GM19452 (cell line): Measurements from ENCODE around the gene CTNNBL1.
"Not testable (repeated sequence)": the region's sequence is repeated elsewhere in the genome, so short reads cannot be mapped to it uniquely, and the experiment has no call there.

Experiments used
- ATAC-seq: cut with Tn5 transposase; IDR thresholded peaks from one replicate; pipeline ENCODE4 v1.9.1; 2021; ENCODE audit not compliant: unreplicated experiment

Gene CTNNBL1, protein sequence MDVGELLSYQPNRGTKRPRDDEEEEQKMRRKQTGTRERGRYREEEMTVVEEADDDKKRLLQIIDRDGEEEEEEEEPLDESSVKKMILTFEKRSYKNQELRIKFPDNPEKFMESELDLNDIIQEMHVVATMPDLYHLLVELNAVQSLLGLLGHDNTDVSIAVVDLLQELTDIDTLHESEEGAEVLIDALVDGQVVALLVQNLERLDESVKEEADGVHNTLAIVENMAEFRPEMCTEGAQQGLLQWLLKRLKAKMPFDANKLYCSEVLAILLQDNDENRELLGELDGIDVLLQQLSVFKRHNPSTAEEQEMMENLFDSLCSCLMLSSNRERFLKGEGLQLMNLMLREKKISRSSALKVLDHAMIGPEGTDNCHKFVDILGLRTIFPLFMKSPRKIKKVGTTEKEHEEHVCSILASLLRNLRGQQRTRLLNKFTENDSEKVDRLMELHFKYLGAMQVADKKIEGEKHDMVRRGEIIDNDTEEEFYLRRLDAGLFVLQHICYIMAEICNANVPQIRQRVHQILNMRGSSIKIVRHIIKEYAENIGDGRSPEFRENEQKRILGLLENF

DNA sequence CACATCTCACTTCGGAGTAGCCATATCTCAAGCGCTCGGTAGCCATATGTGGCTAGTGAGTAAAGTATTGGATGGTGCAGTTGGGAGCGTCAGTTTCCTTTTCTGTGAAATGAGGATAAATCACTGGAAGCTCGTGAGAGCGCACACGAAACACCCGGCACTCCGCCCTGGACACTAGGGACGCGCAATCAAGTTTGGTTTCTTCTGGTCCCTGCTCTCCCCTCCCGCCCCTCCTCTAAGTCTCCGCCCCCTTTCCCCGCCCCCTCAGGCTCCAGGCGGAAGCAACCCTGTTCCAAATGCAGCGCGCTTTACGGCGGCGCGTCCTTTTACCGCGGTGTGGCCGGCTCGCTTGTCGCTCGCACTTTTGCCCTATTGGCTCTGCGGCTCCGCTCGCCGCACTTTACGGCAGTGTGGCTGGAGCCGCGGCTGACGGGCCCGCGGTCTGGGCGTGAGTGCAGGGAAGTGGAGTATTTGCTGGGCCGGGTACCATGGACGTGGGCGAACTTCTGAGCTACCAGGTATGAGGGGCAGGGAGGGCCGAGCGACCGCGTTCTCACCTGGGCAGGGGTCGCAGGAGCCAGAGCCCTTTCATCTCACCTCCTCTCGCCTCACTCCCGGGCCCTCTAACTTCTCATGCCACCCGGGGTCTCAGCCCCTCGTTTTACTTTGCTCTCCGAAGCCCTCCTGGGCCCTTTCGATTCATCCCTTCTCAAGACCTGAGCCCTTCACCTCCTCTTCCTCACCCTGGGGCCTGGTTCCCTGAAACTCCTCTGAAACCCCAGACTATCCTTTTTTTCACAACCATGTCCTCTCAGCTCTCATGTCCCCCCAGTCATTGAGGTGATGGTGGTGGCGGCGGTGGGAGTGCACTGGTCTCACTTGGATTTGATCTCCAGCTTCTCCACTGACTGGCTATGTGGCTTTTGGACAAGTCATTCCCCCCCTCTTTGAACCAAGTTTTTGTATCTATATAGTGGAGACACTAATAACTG is at the start of gene CTNNBL1:
Gene CTNNBL1, plus strand, starts transcription at position 396 of the 992 bp plus-strand sequence. Its CDS starts 93 bp downstream, at position 489.
- ATAC-seq, result peak; percentile 73

DNA sequence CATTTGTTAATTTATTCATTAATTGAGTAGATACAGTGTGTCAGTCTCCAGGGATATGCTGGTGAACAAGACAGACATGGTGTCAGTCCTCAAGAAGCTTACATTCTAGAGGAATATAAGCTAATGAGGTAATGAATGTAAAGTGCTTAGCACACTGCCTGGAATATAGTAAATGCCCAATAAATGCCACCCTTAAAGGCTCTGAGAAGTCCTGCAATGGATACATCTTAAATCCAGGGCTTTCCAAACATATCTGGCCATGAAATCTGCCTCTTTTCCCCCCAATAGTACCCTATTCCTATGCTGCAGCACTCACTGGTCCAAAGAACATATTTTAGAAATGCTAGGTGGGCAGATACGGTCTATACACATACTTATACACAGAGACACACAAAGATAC is 49.2 kb upstream of the CTNNBL1 start:
- ATAC-seq, result no peak

DNA sequence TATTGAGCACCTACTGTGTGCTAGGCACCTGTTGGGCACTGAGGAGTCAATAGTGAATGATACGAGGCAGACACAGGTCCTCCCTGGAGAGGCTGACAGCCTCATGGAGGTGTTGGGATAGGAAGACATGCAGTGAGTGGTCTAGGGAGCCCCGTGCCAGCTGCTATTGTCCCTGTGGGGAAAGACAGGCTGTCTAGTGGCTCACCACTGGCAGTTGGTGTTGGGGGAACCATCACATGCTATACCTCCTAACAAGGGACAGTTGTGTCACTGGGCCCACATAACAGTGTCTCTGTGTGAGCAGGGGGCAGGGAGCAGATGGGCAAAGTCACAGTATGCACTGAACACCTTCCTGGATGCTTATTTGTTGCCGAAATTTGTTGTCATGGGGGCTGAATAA is 45.9 kb upstream of the CTNNBL1 start:
- ATAC-seq, result no peak

DNA sequence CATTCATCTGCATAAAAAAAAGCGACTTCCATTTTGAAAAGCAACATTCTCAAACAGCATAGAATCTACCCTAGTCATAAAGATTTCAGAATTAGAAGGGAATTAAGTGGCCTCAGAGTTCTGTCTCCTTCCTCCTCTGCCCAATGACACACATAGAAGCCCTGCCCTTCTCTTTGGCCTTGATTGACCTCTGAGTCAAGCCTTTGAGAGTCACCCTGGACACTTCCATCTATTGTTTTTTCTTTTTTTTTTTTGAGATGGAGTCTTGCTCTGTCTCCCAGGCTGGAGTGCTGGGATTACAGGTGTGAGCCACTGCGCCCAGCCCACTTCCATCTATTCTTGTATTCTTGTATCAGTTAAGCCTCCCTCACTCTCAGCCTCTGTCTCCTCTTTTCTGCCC is 44.8 kb upstream of the CTNNBL1 start:
- ATAC-seq, result no peak

DNA sequence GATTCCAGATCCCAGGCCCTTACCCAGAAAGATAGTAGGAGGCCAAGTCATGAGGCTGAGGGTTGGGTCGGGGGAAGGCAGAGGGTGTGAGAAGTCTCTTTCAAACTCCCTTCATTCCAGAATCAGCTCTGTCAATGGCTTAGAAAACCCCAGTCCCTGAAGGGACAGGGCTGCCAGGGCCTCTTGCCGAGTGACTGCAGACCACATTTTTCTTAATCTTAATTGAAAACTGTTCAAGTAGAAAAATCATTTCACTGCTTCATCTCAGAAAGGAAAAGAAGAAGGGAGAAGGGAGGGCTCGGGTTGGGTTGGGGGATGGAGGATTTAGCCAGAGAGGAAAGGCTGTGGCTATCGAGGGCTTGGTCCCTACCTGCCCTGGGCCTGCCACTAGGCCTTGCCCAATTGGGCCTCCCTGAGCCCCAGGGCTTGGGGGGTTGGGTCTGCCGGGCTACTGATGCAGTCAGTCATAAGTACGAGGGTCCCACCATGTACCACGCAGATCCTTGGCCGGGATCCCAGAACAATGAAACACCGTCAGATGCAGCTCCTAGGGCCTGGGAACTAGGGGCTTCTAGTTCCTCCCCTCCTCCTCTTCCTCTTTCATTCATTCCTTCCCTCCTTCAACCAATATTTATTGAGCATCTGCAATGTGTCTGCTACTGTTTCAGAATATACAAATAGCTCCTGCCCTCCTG is 44.0 kb upstream of the CTNNBL1 start:
- ATAC-seq, result no peak

DNA sequence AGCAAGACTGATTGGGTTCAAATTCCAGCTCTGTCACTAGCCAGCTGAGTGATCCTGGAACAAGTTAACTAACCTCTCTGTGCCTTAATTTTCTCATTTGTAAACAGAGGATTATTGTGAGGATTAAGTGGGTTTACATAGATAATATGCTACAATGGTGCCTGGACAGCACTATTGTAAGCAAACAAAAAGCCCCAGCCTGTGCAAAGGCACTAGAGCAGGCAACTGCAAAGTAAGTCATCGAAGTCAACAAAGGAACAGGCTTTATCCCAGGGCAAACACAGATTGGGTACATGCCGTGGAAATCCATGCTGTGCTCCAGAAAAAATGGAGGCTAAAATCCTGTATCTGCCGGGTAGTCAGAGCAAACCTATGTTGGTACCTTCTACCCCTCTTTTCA is 43.2 kb upstream of the CTNNBL1 start:
- ATAC-seq, result no peak

DNA sequence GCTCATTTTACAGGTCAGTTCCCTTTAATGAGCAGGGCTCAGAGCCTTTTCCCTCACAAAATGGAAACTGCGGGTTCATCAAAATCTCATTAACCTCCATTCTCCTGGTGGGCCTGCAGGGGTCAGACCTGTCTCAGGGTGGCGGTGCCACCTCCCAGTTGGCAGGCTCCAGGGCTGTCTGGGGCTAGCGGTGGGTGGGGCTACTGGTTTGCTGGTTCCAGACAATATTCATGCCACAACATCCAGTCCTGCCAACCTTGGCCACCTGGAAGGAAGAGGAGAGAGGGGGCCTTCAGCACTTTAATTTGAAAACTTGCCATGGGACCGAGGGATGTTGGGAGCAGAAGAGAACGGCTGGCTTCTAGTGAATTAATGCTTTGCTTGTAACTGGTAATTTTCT is 41.9 kb upstream of the CTNNBL1 start:
- ATAC-seq, result no peak

DNA sequence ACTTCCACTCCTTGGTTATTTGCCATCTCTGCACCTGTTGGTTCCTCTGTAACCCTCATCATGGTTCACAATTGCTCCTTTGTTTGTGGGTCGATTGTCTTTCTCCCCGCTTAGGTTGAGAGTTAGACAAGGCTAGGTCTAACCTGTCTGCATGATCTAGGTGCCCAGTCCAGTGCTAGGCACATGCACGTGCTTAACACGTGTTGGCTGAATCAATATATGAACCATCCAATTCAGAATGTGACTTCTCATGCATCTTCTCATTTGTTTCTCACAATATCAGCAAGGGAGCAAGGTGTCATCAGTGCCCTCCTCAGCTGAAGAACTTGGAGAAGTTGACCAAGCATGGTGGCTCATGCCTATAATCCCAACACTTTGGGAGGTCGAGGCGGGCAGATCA is 36.9 kb upstream of the CTNNBL1 start:
- no peak for ATAC-seq

DNA sequence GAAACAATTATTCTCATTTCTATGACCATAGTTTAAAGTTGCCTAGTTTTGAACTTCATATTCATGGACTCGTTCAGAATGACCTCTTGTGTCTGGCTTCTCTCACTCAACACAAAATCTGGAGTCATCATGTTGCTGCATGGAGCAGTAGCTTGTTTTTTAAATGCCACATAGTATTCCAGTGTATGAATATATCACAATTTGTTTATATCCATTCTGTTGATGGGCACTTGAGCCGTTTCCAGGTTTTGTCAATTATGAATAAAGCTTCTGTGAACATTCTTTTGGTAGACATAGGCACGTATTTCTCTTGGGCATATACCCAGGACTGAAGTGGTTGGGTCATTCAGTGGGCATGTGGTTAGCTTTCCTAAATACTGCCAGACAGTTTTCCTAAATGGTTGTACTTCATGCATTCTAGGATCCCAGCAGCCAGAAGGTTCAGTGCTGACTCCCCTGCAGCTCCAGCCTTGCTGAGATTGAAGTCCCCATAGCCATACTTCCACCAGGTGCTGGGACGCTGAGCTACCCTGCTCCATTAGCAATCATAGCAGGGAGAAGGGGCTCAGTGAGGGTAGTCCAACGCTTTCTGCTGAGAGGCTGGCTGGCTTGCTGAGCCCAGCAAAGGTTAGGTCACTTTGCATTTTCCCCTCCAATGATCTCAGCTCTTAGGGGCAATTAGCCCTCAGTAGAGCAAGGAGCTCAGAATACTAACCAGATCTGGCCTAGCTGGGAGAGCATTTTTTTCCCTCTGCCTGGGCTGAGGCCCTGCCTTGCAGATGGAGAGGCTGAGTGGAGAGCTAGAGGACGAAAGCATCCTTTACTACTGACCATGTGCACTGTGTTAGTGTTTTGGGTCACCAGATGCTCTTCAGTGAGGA is 35.7 kb upstream of the CTNNBL1 start:
- no peak for ATAC-seq

DNA sequence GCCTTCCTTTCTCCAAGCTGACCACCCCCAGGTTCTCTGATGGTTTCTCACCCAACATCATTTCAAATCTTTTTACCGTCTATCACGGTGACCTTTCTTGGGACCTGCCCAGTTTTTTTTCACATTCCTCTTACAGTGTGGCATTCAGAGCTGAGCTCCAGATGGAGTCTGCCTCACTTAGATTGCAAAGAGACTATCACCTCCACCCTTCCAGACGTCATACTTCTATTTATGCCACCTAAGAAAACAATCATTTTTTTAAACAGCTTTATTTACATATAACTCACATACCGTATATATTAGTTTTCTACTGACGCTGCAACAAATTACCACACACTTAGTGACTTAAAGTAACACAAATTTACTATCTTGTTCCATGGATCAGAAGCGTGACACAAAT is 32.3 kb upstream of the CTNNBL1 start:
- no peak for ATAC-seq

DNA sequence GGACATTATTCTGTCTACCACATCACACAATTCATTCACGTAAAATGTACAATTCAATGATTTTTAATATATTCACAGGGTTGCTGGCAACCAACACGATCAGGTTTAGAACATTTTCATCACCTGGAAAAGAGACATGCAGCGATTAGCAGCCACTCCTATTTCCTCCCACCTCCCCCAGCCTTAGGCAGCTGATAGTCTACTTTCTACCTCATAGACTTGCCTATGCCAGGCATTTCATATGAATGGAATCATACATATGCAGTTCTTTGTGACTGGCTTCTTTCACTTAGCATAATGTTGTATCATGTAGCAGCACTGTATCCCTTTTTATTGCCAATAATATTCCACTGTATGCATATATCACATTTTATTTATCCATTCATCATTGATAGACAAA is 31.5 kb upstream of the CTNNBL1 start:
- ATAC-seq, result no peak

DNA sequence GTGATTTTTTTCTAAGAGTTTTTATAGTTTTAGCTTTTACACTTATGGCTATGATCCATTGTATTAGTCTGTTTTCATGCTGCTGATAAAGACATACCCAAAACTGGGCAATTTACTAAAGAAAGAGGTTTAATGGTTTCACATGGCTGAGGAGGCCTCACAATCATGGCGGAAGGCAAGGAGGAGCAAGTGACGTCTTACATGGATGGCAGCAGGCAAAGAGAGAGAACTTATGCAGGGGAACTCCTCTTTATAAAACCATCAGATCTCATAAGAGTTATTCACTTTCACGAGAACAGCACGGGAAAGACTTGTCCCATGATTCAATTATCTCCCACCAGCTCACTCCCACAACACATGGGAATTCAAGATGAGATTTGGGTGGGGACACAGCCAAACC is 29.2 kb upstream of the CTNNBL1 start:
- ATAC-seq, result not testable (repeated sequence)

DNA sequence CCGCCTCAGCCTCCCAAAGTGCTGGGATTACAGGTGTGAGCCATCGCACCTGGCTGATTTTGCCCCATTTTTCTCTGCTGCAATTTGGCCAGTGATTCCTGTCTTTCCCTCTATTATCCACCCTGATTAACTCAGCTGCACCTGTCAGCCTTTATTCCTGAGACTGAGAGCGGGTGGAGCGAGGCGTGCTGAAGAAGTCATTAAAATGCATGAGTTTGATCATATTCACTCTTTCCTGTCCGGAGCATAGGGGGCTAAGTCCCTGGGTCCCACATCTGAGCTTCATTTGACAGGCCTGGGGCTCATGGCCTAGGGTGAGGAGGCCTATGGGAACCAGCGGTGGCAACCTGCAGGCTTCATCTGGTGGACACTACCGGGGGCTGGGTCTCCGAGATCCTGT is 25.7 kb upstream of the CTNNBL1 start:
- ATAC-seq, result no peak

DNA sequence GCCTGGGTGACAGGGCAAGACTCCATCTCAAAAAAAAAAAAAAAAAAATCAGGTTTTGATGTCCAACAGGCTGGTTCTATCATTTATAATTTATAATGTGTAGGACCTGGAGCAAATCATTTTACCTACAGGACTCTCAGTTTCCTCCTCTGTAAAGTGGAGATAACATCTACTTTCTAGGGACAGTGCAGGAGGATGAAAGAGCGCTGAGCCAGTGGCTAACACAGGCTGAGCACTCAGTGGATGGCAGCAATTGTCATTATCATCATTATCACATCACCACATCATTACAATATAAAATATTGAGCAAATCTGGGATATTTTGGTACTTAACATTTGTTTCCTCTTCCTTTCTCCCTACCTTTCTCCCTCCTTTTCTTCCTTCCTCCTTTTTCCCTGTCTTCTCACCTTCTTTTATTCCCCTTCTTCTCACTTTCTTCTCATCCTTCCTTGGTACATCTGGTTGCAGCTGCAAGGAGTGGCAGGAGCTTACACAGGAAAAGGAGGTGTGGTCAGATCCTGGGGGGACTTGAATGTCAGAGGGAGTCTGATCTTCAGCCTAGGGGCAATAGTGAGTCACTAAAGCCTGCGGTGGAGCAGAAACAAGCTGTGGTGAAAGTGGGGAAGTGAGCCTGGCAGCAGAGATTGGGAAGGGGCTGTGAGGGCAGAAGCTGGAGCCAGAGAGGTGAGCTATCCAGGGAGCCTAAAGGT is 24.6 kb upstream of the CTNNBL1 start:
- ATAC-seq, result no peak

DNA sequence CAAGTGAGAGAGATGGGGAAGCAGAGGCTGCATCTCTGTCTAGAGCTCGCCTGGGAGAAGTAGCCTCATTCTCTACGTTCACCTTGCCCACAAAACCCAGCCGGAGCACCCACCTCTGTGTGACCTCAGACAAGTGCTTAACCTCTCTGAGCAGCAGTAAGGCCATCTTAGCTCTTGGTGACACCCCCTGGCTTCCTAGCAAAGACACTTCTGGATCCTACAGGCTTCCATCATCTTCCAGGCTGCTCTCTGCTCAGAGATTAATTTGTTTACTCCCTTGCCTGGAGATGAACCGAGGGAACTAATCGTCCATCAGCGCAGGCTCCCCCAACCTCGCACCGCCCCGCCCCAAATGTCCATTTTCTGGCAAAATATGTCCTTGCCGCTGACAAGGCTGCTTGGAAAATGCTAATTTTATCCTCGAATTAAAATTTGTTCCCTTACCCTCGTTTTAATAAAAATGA is 24.0 kb upstream of the CTNNBL1 start:
- no peak for ATAC-seq

DNA sequence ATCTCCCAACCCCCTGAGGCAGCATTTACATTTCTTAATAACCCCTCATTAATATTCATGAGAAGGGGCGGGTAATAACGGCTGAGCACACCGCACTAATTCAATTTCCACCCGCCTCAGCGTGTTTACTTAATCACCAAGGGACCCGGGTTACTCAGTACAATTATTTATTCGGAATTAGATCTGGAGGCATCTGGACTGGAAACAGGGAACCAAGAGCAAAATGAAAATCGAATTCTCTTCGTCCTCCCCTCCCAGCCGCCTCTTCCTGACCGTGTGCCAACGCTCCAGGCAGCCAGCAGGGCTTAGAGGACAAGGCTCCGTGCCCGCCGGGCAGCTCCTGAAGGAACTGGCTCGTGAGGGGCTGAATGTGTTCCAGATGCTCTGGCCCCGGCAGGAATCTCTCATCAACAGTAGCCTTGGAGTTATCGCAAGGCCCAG is 23.5 kb upstream of the CTNNBL1 start:
- no peak for ATAC-seq

DNA sequence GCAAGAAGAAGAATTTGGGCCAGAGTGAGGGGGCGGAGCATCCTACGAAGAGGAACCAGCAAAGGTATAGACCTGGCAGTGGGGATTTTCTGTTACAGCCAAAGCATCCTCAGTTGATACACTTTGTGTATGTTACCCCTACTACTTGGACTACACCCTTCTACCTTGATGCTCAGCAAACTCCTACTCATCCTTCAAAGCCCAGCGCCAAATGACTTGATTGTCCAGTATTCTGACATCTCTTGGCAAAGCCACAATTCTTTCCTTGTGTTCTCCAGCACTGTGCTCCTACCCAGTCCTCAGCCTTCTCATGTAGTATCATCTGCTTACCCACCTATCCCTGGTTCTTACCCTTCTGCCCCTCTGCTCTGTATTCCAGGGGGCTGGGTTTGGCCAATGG is 21.7 kb upstream of the CTNNBL1 start:
- ATAC-seq, result no peak

DNA sequence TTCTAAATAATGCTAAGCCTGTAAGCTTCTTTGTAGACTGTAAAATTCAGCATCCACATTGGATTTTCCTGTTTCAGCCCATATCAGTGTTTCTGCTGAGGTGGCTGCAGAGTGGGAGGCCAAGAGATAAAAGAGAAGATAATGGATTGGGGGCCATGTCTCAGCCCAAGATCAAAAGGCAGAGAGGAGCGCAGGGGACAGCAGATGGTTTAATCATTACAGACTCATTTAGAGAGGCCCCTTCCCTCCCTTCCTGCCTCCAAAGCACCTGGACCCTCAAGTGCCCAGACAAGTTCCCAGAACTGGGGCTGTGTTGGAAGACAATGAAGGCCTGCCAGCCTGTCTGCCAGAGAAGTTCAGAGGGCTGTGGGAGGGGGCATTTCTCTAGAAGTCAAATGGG is 20.4 kb upstream of the CTNNBL1 start:
- no peak for ATAC-seq

DNA sequence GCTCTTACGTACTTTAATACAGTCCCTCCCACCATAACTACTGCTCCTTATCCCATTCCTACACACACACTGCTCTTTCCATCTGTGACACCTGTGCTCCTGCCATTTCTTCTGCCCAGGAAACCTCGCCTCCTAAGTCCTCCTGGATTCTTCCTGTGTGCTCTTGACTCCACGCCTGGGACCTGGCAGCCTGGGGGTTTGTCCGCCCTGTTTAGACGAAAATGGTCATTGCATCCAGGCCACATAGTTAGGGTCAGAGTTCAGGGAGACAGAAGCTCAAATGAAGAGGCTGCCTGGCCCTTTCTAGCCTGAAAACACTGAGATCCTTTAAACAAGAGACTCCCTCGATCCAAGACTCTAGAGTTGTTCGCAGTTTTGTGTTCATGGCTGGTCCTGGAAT is 17.4 kb upstream of the CTNNBL1 start:
- ATAC-seq, result no peak
